Nephron (organoid): ENCODE measurements around the gene PGC.

ENCODE experiments used
- H3K27ac Mint-ChIP-seq, 3 experiments: 2 replicates each; pipeline ENCODE4 v1.8.0; 2020; ENCODE audit warnings: mixed read lengths in 3 of 3, mild to moderate bottlenecking in 2 of 3, moderate library complexity in 1 of 3
- H3K27me3 Mint-ChIP-seq: 2 replicates; pipeline ENCODE4 v1.8.0; 2021; ENCODE audit warnings: low read depth, mild to moderate bottlenecking, moderate library complexity, mixed read lengths
- H3K36me3 Mint-ChIP-seq: 2 replicates; pipeline ENCODE4 v1.8.0; 2020; ENCODE audit warnings: low read depth, mixed read lengths
- H3K4me1 Mint-ChIP-seq: 2 replicates; pipeline ENCODE4 v1.8.0; 2020; ENCODE audit warnings: mixed read lengths
- H3K4me3 Mint-ChIP-seq, 3 experiments: 2 replicates each; pipeline ENCODE4 v1.8.0; 2020; ENCODE audit warnings: mild to moderate bottlenecking in 3 of 3, mixed read lengths in 3 of 3, moderate library complexity in 2 of 3
- H3K9me3 Mint-ChIP-seq: 2 replicates; pipeline ENCODE4 v1.8.0; 2020; ENCODE audit warnings: mixed read lengths
- TF ChIP-seq, protein P1 (sequence below), 3 experiments: fragments of 200-600 bp; sonication (generic); IDR thresholded peaks; one replicate each; pipeline ENCODE4 v1.5.0; 2021; ENCODE audit warnings: antibody characterized with exemption in 3 of 3; ENCODE audit not compliant: unreplicated experiment in 3 of 3

PGC gene

DNA sequence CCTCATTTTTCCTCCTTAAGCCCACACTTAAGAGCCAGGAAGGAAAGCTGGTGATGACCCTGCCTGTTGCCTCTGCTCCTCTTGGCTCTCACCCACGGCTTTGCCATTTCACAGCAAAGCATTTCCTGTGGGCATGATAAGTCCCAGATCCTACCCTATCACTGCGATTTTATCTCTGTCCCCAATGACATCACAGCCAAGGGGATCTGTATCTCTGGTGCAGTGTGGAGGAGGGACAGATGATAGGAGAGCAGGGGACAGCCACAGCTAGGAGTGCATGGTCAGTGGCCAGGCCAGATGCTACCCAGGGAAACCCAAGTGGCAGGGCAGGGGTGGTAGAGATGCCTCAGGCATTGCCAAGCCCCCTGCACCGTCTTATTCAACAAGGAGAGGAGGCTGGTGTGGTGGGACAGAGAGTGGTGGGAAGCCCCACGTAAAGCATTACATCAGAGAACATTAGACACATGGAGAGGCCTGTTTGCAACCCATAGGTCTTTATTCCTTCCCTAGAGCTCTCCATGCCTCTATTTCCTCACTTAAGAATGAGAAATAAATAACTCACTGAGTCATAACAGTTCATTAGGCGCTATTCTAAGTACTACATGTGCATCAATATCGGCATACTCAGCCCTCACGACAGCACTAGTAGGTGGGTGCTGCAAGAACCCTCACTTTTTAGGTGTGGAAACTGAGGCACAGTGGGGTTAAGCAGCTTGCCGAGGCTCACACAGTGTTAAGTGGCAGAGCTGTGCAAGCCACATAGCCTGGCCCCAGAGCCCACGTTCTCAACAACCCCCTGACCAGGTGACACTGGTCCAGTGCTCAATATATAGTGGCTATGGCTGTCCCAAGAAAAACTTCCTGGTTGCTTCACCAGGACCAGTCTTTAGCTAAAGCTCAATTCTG is 16.4 kb downstream of the PGC start:
- TF ChIP-seq, protein P1, sequence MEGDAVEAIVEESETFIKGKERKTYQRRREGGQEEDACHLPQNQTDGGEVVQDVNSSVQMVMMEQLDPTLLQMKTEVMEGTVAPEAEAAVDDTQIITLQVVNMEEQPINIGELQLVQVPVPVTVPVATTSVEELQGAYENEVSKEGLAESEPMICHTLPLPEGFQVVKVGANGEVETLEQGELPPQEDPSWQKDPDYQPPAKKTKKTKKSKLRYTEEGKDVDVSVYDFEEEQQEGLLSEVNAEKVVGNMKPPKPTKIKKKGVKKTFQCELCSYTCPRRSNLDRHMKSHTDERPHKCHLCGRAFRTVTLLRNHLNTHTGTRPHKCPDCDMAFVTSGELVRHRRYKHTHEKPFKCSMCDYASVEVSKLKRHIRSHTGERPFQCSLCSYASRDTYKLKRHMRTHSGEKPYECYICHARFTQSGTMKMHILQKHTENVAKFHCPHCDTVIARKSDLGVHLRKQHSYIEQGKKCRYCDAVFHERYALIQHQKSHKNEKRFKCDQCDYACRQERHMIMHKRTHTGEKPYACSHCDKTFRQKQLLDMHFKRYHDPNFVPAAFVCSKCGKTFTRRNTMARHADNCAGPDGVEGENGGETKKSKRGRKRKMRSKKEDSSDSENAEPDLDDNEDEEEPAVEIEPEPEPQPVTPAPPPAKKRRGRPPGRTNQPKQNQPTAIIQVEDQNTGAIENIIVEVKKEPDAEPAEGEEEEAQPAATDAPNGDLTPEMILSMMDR (IDR thresholded peaks at IDR 0.05; ENCODE audit: unreplicated experiment in 3 of 3): no peak
- Mint-ChIP-seq H3K9me3 (no peaks in the 10 kb centered on the region), H3K36me3 (no peaks in the 10 kb centered on the region), H3K4me1 (no peaks in the 10 kb centered on the region), H3K27ac (no peak overlapping the region), H3K27me3 (peaks cover 14% of the 10 kb centered on the region), H3K4me3 (no peak overlapping the region)

DNA sequence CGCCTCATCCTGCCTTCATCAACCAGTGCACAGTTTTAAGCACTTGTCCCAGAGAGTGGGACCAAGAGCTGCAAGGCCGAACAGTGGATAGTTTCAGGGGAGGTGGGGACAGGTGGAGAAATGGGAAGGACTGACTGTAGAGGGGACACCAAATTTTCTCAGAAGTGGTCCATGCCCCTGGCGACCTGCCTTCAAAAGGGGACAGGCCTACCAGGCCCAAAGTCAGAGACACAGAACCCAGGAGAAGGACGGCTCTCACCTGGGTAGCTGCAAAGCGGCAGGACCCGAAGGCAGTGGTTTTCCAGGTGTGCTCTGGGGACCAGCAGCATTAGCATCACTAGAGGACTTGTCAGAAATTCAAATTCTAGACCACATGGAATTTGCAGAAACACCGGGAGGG is 17.6 kb downstream of the PGC start:
- no peak overlapping the region for H3K27ac Mint-ChIP-seq

DNA sequence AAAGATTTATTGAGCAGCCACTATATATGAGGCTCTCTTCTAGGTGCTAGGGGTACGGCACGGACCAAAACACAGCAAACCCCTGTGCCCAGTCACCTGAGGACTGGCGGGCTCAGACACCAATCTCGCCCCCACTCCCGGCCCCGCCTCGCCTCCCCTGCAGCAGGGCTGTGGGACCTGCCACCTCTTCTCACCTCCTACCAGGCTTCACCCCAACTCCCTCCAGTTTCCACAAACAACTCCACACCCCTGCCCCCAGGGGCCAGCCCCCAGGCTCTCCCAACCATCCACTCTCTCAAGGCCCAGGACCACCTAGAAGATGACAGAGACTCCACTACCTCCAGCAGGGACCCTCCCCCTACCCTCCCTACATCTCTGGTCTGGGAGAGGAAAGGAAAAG is 18.2 kb downstream of the PGC start:
- H3K4me1 Mint-ChIP-seq: peaks cover 3% of the 10 kb centered on the region
- no peak overlapping the region for H3K27ac Mint-ChIP-seq

More for the DNA sequence above, 17.6 kb downstream of the PGC start:
- TF ChIP-seq, protein P1 (IDR thresholded peaks at IDR 0.05; ENCODE audit: unreplicated experiment in 3 of 3): no peak
- H3K4me3 Mint-ChIP-seq: no peak overlapping the region
- H3K27me3 Mint-ChIP-seq: peaks cover 17% of the 10 kb centered on the region
- no peaks in the 10 kb centered on the region for H3K4me1 Mint-ChIP-seq
- H3K9me3 Mint-ChIP-seq: no peaks in the 10 kb centered on the region
- no peaks in the 10 kb centered on the region for H3K36me3 Mint-ChIP-seq

DNA sequence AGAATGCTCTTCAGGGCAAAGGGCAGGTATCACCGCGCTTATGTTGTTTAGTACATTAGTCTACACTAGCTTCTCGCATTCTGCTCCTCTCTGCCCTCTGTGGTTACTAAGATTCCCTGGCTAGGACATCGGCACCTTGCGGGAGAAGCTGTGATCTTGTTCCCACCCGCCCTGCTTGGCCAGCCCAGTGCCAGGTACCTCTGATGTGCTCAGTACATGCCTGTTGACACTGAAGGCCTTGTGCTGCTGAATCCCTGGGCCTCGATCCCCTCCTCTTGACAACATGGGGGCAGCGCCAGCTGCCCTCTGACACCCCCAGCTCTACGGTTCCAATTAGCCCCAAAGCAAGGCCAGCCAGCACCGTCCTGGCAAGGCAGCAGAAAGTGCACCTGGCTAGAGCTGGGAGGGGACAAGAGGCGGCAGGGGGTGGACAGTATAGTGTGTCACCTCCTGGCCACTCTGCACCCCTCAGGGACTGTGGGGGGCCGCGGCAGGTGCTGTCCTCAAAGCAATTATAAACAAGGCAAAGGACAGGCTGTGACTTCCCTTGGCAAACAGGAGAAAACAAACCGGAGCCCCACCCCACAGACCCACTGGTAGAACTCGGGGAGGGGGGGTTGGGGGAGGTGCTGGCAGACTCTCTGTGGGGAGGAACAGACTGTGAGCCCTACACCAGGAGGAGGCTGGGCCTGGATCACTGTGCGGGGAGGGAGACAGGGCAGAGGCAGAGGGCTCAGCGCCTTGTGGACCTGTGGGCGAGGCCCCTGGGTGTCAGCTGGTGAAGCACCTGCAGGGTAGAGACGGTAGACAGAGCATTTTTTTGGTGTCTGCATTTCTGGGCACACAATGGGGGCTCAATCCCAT is 18.9 kb downstream of the PGC start:
- Mint-ChIP-seq H3K4me1 (peaks cover 7% of the 10 kb centered on the region), H3K27ac (no peak overlapping the region), H3K36me3 (no peaks in the 10 kb centered on the region), H3K27me3 (peaks cover 17% of the 10 kb centered on the region), H3K4me3 (no peak overlapping the region), H3K9me3 (no peaks in the 10 kb centered on the region)
- TF ChIP-seq, protein P1 (IDR thresholded peaks at IDR 0.05; ENCODE audit: unreplicated experiment in 3 of 3): no peak

More for the DNA sequence above, 18.2 kb downstream of the PGC start:
- peaks cover 17% of the 10 kb centered on the region for H3K27me3 Mint-ChIP-seq
- H3K4me3 Mint-ChIP-seq: no peak overlapping the region
- no peaks in the 10 kb centered on the region for H3K9me3 Mint-ChIP-seq
- TF ChIP-seq, protein P1 (IDR thresholded peaks at IDR 0.05; ENCODE audit: unreplicated experiment in 3 of 3): no peak
- H3K36me3 Mint-ChIP-seq: no peaks in the 10 kb centered on the region

DNA sequence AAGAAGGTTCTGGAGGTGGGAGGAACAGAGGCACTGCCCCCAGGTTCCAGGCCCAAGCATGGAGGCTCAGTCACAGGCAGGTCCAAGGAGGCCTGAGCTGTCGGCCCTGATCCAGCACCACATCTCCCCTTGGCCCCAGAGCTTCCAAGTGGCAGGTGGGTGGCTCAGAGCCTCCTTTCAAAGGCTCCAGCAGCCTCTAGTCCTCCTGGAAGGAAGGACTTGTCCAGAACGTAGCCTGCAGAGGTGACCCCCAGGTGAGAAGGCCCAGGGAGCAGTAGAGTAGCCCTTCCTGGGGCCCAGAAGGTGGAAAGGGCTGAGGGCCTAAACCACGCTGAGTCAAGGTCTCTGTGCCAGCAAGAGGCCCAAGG is 19.5 kb downstream of the PGC start:
- peaks cover 7% of the 10 kb centered on the region for H3K4me1 Mint-ChIP-seq
- H3K36me3 Mint-ChIP-seq: no peaks in the 10 kb centered on the region
- no peak overlapping the region for H3K4me3 Mint-ChIP-seq
- TF ChIP-seq, protein P1 (IDR thresholded peaks at IDR 0.05; ENCODE audit: unreplicated experiment in 3 of 3): no peak
- no peaks in the 10 kb centered on the region for H3K9me3 Mint-ChIP-seq
- no peak overlapping the region for H3K27ac Mint-ChIP-seq
- peaks cover 19% of the 10 kb centered on the region for H3K27me3 Mint-ChIP-seq
